GM19099 (cell line): ENCODE measurements around the gene TMEM181.

Experiments
- POLR2A ChIP-seq: IDR thresholded peaks from 3 replicates; pipeline ENCODE4 v1.6.1; 2011; ENCODE audit warnings: low read depth; ENCODE audit not compliant: insufficient read length; ENCODE audit errors: extremely low read depth

The TMEM181 gene

DNA sequence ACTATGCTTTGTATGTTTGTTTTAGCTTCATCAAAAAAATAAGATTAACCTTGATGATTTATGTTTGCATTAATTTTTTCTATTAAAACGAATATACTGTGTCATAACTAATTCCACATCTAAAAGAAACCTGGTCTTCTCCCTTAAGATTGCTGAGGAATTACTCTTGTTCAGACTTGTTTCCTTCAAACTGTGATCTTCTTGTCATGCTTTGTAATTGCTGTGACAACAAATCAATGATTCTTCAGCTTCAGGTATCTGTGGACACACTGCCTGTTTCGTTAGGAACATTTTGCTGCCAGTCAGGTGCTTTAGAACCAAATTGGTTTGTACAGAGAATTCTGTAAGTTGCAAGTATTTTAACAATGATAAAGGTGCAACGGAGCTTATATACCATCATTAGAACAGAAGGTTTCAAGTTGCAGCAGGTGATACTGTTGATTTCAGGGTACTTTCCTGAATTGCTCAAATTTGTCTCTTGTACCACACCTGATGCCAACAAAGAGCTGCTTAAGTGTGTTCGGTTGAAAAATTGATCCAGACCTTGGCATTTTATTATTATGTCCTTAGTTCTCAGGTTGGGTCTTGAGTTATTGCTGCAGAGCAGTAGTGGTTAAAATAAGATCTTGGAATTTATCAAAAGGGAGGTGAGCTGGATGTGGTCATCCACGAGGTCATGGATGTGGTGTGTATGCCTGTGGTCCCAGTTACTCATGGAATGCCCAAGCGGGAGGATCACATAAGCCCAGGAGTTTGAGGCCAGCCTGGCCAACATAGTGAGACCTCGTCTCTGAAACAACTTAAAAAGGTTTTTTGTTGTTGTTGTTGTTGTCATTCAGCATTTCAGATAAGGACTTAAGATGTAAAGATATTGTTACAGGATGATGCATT, 109.5 kb downstream of the TMEM181 start:
- TF ChIP-seq POLR2A: no peak

DNA sequence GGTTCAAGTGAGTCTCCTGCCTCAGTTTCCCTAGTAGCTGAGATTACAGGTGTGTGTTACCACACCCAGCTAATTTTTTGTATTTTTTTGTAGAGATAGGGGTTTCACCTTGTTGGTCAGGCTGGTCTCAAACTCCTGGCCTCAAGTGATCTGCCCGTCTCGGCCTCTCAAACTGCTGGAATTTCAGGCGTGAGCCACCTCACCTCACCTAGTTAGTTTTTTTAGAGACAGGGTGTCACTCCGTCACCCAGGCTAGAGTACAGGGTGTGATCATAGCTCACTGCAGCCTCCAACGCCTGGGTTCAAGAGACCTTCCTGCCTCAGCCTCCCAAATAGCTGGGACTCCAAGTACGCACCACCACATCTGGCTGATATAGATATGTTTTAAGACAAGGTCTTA, 112.8 kb downstream of the TMEM181 start:
- no peak for TF ChIP-seq POLR2A

GRCh38 chr6:158674342-158675131, 114.6 kb downstream of the TMEM181 start:
- TF ChIP-seq POLR2A: no peak

DNA sequence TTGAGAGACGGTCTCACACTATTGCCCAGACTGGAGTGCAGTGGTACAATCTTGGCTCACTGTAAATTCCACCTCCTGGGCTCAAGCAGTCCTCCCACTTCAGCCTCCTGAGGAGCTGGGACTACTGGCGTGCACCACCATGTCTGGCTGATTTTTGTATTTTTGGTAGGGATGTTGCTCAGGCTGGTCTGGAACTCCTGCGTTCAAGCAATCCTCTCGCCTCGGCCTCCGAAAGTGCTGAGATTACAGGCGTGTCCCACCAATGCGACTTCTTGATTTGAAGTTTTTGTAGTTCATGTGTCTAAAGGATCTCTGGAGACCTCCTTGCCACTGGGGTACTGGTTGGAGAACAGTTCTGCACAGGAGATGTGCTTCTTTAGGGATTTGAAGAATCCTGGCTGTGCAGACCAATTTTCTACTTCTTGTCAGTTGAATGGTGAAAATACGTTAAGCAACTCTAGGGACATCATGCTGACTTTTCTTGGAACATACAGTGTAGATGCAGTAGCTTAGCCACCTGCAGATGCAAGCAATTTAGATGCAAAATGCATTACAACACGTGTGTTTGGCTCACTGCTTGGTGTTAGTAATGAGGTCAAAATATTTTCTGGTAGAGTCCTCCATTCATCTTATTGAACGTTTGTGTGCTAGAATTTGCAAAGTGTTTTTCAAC, 118.2 kb downstream of the TMEM181 start:
- no peak for TF ChIP-seq POLR2A

DNA sequence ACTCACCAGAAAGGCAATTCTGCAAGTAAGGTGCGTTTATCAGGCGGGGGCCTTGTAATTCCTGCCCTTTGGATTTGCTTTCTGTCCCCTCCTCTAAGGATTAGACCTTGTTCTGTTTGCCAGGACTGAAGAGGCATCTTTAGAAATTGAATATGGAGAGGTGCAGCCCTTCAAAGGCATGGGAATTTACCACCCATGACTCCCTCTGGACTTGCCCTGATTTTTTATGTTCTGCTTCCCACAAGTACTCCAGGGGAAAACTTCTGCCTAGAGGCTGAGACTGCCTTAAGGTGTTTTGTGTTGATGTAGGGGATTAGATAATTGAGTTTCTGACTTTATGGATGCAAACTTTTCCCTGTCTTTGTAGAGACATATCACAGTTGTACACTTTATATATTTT, 120.1 kb downstream of the TMEM181 start:
- no peak for TF ChIP-seq POLR2A

DNA sequence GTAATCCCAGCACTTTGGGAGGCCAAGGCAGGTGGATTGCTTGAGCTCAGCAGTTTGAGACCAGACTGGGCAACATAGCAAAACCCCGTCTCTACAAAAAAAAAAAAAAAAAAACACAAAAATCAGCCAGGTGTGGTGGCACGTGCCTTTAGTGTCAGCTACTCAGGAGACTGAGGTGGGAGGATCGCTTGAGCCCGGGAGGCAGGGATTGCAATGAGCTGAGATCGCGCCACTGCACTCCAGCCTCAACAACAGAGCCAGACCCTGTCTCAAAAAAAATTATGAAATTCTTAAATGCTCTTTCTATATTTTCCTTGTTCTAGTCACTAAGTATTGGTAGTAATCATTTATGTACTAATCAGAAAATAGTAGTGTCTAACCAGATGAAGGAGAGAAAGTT, 120.6 kb downstream of the TMEM181 start:
- no peak for TF ChIP-seq POLR2A

- no peak for TF ChIP-seq POLR2A
These were observed 124.4 kb downstream of the TMEM181 start for GRCh38 chr6:158684311-158684710.

- TF ChIP-seq POLR2A: no peak
These were observed 124.9 kb downstream of the TMEM181 start for GRCh38 chr6:158684745-158685324.
